ENCODE measurements around the gene ARMH4. TPM values are rescaled to one million over a fixed set of nuclear protein-coding genes. Genes with fewer than 3 reads are reported as not detected.

Gene ARMH4
- polyA plus RNA-seq, 1 donor (not counting 4 experiments of a cell fraction or from before 2014, with no cell fraction given) = 0.56 TPM

DNA sequence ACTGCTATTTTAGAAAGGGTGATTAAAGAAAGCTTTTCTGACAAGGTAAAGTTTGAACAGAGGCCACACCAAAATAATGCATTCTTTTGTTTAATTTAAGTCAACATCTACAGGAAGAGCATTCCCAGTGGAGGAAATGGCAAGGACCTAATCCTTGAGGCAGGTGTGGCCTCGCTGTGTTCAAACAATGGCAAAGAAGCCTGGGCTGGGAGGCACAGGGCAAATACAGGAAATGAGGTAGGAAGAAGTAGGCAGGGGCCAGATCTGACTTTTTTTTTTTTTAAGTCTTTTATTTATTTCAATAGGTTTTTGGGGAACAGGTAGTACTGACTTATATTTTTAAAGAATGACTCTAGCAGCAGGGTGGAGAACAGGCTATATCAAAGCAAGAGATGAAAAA is 53.5 kb downstream of the ARMH4 start:
- dilution Hi-C loops (cut with MboI; ENCODE audit: extremely low pct_ligation_motif_present, low sequenced_read_pairs) = no loop called here
- TF ChIP-seq, protein P1, sequence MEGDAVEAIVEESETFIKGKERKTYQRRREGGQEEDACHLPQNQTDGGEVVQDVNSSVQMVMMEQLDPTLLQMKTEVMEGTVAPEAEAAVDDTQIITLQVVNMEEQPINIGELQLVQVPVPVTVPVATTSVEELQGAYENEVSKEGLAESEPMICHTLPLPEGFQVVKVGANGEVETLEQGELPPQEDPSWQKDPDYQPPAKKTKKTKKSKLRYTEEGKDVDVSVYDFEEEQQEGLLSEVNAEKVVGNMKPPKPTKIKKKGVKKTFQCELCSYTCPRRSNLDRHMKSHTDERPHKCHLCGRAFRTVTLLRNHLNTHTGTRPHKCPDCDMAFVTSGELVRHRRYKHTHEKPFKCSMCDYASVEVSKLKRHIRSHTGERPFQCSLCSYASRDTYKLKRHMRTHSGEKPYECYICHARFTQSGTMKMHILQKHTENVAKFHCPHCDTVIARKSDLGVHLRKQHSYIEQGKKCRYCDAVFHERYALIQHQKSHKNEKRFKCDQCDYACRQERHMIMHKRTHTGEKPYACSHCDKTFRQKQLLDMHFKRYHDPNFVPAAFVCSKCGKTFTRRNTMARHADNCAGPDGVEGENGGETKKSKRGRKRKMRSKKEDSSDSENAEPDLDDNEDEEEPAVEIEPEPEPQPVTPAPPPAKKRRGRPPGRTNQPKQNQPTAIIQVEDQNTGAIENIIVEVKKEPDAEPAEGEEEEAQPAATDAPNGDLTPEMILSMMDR (optimal IDR thresholded peaks at IDR 0.05 in 1 of 3, IDR thresholded peaks at IDR 0.05 in 1 of 3, conservative IDR thresholded peaks at IDR 0.05 in 1 of 3; ENCODE audit: extremely low read depth in 1 of 3, insufficient read depth in 2 of 3, low read length in 3 of 3) = no peak
- TF ChIP-seq EZH2 (IDR thresholded peaks at IDR 0.05; ENCODE audit: low read length) = no peak
- H3K9ac ChIP-seq (ENCODE audit: control insufficient read depth, extremely low read depth, insufficient read depth, low read length) = no peak overlapping the region
- H3K36me3 ChIP-seq (ENCODE audit: control insufficient read depth in 2 of 2, extremely low read depth in 1 of 2, insufficient read depth in 2 of 2, low read length in 2 of 2) = no peaks in the 10 kb centered on the region
- no peak overlapping the region for H3K4me3 ChIP-seq (ENCODE audit: control insufficient read depth in 2 of 3, extremely low read depth in 1 of 3, insufficient read depth in 2 of 3, low read depth in 1 of 3, low read length in 3 of 3)
- H3K9me3 ChIP-seq (ENCODE audit: control insufficient read depth, low read depth, low read length) = no peaks in the 10 kb centered on the region
- H3K9me1 ChIP-seq (ENCODE audit: control insufficient read depth, extremely low read depth, insufficient read depth, low read length) = no peaks in the 10 kb centered on the region
- H3K79me2 ChIP-seq (ENCODE audit: control insufficient read depth, insufficient read depth, low read length) = no peaks in the 10 kb centered on the region
- H3K4me1 ChIP-seq (ENCODE audit: control insufficient read depth, extremely low read depth, insufficient read depth, low read length) = no peaks in the 10 kb centered on the region
- H3K27ac ChIP-seq (ENCODE audit: control insufficient read depth, insufficient read depth, low read length) = no peak overlapping the region
- DNase-seq (ENCODE audit: low read depth, low spot score) = no peak
- peaks cover 4% of the 10 kb centered on the region for H3K27me3 ChIP-seq (ENCODE audit: control insufficient read depth, extremely low read depth, insufficient read depth, low read length)
- FAIRE-seq = no peak
- H4K20me1 ChIP-seq (ENCODE audit: control insufficient read depth, extremely low read depth, insufficient read depth, low read length) = no peaks in the 10 kb centered on the region
- no peak overlapping the region for H2AFZ ChIP-seq (ENCODE audit: control insufficient read depth, low read length)
- no peak overlapping the region for H3K4me2 ChIP-seq (ENCODE audit: control insufficient read depth, extremely low read depth, insufficient read depth, low read depth, low read length)

DNA sequence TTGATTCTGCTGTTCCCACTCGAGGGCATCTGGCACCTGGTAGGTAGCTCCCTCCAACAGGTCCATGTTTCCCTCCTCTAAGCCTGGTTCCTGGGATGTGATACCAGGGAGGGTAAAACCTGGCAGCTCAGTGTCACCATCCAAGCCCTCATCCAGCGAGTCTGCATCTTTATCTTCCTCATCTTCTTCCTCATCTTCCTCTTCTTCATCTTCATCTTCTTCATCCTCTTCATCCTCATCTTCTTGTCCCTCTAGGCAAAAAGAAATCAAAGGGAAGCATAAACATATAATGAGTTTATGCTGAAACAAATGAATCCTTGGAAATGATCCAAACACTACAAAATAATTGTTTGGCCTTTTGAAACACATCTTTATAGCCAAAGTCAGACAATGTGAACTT is 55.3 kb downstream of the ARMH4 start:
- Histone ChIP-seq H2AFZ (ENCODE audit: control insufficient read depth, low read length) (no peak overlapping the region), H3K27ac (ENCODE audit: control insufficient read depth, insufficient read depth, low read length) (no peak overlapping the region), H3K9me1 (ENCODE audit: control insufficient read depth, extremely low read depth, insufficient read depth, low read length) (no peaks in the 10 kb centered on the region), H4K20me1 (ENCODE audit: control insufficient read depth, extremely low read depth, insufficient read depth, low read length) (no peaks in the 10 kb centered on the region), H3K27me3 (ENCODE audit: control insufficient read depth, extremely low read depth, insufficient read depth, low read length) (peaks cover 4% of the 10 kb centered on the region), H3K79me2 (ENCODE audit: control insufficient read depth, insufficient read depth, low read length) (no peaks in the 10 kb centered on the region), H3K4me3 (ENCODE audit: control insufficient read depth in 2 of 3, extremely low read depth in 1 of 3, insufficient read depth in 2 of 3, low read depth in 1 of 3, low read length in 3 of 3) (no peak overlapping the region), H3K4me1 (ENCODE audit: control insufficient read depth, extremely low read depth, insufficient read depth, low read length) (no peaks in the 10 kb centered on the region), H3K9ac (ENCODE audit: control insufficient read depth, extremely low read depth, insufficient read depth, low read length) (no peak overlapping the region), H3K36me3 (ENCODE audit: control insufficient read depth in 2 of 2, extremely low read depth in 1 of 2, insufficient read depth in 2 of 2, low read length in 2 of 2) (no peaks in the 10 kb centered on the region), H3K9me3 (ENCODE audit: control insufficient read depth, low read depth, low read length) (no peaks in the 10 kb centered on the region), H3K4me2 (ENCODE audit: control insufficient read depth, extremely low read depth, insufficient read depth, low read depth, low read length) (no peak overlapping the region)
- FAIRE-seq (no peak), DNase-seq (ENCODE audit: low read depth, low spot score) (no peak)
- dilution Hi-C loops (cut with MboI; ENCODE audit: extremely low pct_ligation_motif_present, low sequenced_read_pairs) = no loop called here
- no peak for TF ChIP-seq EZH2 (IDR thresholded peaks at IDR 0.05; ENCODE audit: low read length)
- TF ChIP-seq, protein P1 (optimal IDR thresholded peaks at IDR 0.05 in 1 of 3, IDR thresholded peaks at IDR 0.05 in 1 of 3, conservative IDR thresholded peaks at IDR 0.05 in 1 of 3; ENCODE audit: extremely low read depth in 1 of 3, insufficient read depth in 2 of 3, low read length in 3 of 3) = no peak

Measured in keratinocyte (primary cell).